ENCODE results near the gene IFIT5. TPM values are rescaled to one million over a fixed set of nuclear protein-coding genes. Genes with fewer than 3 reads are reported as not detected.
"Not testable (repeated sequence)": the region's sequence is repeated elsewhere in the genome, so short reads cannot be mapped to it uniquely, and the experiment has no call there.

The IFIT5 gene
- total RNA-seq, 1 donor from 2014 or later: 17.4 TPM

DNA sequence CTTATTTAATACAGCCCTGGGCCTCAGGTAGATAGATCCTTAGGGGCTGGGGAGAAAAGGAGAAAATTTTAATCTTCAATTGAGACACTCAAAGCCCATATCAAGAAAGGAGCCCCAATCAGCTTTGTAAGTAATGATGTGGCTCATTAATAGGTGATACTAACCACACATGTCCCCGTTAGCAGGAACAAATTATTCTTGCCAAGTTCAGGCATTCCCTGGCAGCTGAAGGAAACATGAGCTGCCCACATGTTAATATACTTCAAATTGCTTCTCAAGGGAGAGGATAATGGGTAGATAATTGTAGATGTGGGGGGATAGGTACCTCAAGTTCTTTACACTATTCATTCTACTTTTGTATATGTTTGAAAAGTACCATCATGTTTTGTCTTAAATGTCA, 14.5 kb downstream of the IFIT5 start:
- DNase-seq (ENCODE audit: low spot score): no peak

GRCh38 chr10:89431977-89432376, 17.6 kb downstream of the IFIT5 start:
- no peak for DNase-seq (ENCODE audit: low spot score)

DNA sequence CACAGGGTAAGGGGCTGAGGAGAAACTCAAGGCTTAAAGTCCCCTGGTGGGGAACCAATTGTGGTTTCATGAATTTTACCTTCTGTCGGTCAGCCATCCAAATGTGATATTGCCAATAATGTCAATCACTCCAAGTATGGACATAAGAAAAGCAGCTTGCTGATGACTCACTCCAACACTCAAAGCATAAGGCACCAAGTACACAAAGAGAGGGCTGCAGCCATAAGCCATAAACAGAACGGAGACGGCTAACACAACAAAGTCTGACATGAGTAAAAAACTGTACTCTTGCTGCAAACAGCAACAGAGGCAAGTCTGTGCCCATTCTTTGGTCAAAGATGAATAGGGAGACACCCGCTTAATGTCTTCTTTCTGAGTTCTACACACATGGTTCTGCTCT, 24.2 kb downstream of the IFIT5 start:
- DNase-seq (ENCODE audit: low spot score): no peak

DNA sequence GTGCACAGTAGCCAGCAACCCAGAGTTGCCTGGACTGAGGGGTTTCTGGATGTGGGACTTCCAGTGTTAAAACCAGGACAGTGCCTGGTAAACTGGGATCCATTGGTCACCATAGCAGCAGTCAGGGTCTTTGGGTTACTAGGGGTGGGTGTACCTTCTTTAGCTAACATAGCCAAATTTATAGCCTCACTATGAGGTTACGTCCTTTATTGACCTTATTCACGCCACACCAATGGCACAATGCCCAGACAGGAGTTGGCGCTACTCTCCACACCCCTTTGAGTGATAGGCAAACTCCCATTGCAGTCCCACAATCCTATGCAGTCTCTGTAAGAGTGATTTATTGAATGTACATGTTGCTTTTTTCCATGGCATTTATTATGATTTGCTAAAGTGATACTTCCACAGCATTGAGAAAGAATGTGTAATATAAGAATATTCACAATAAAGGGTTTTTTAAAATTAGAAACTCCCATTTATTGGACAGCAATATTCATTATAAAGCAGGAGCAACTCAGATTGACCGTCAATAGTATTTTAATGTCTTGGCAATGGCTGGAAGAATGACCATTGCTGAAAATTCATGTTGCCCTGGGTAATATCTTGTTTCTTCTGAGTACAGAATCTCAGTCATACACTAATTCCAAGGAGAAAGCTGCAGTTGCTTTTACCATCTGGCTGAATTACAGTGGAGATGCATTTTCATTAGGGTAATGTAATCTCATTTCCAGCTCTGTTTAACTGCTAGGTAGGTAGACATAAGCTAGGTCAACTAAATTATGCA, 26.1 kb downstream of the IFIT5 start:
- DNase-seq (ENCODE audit: low spot score): no peak

- no peak for DNase-seq (ENCODE audit: low spot score)
These were observed 27.9 kb downstream of the IFIT5 start for GRCh38 chr10:89442289-89442688.

DNA sequence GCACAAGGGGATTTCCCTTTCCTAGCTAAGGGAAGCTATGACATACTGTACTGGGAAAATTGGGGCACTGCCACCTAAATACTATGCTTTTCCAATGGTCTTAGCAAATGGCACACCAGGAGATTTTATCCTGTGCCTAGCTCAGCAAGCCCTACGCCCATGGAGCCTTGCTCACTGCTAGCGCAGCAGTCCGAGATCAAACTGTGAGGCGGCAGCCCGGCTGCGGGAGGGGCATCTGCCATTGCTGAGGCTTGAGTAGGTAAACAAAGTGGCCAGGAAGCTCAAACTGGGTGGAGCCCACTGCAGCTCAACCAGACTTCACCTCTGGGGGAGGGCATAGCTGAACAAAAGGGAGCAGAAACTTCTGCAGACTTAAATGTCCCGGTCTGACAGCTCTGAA, 30.5 kb downstream of the IFIT5 start:
- not testable (repeated sequence) for DNase-seq (ENCODE audit: low spot score)

GRCh38 chr10:89450901-89451300, 36.5 kb downstream of the IFIT5 start:
- DNase-seq (ENCODE audit: low spot score): no peak

GRCh38 chr10:89452193-89452592, 37.8 kb downstream of the IFIT5 start:
- no peak for DNase-seq (ENCODE audit: low spot score)

GRCh38 chr10:89454561-89455347, 40.4 kb downstream of the IFIT5 start:
- no peak for DNase-seq (ENCODE audit: low spot score)

- no peak for DNase-seq (ENCODE audit: low spot score)
These were observed 43.9 kb downstream of the IFIT5 start for GRCh38 chr10:89458291-89458690.

- DNase-seq (ENCODE audit: low spot score): no peak
These were observed 44.4 kb downstream of the IFIT5 start for GRCh38 chr10:89458784-89459183.

DNA sequence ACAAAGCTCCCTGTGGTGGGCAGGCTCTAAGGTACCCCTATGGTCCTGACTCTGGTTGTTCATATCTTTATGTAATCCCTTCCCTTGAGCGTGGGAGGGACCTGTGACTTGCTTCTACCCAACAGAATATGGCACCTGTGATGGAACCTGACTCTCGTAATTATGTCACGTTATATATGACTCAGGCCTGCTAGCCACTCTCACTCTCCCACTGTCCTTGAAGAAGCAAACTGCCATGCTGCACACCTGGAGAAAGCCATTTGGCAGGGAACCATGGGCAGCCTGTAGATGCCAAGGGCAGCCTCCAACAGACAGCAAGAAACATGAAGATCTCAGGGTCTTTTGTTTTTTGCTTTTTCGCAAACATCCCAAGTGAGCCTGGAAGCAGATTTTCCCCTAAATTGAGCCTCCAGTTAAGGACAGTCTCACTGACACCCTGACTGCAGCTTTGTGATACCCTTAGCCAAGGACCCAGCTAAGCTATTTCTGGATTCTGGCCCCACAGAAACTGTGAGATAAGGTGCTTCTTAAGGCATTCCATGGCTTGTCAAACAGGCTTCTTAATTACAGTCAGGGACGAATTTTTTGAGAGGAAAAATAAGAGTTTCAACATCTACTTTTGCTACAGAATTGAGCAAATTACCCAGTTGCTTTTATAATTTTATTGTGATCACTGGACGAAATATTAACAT, 49.6 kb downstream of the IFIT5 start:
- DNase-seq (ENCODE audit: low spot score): no peak

GRCh38 chr10:89465196-89465595, 50.8 kb downstream of the IFIT5 start:
- DNase-seq (ENCODE audit: low spot score): no peak

DNA sequence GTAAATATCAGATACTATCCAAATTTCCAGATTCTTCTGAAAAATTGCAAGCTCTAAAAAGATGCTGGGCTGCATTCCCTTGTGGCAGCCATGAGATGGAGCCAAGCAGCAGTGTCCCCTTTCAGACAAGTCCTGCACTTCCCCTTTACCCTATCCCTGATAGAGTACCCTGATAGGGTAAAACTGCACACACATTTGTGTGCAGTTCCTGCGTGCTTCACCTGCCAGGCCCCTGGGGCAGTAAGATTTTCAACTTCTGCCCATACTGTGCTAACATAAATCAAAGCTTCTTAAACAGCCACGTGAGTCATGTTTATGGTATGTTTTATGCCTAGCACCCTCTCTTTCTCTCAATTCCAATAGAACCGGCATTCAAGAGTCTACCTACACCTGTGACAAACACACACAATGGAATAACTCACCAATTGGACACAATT, 52.2 kb downstream of the IFIT5 start:
- no peak for DNase-seq (ENCODE audit: low spot score)

DNA sequence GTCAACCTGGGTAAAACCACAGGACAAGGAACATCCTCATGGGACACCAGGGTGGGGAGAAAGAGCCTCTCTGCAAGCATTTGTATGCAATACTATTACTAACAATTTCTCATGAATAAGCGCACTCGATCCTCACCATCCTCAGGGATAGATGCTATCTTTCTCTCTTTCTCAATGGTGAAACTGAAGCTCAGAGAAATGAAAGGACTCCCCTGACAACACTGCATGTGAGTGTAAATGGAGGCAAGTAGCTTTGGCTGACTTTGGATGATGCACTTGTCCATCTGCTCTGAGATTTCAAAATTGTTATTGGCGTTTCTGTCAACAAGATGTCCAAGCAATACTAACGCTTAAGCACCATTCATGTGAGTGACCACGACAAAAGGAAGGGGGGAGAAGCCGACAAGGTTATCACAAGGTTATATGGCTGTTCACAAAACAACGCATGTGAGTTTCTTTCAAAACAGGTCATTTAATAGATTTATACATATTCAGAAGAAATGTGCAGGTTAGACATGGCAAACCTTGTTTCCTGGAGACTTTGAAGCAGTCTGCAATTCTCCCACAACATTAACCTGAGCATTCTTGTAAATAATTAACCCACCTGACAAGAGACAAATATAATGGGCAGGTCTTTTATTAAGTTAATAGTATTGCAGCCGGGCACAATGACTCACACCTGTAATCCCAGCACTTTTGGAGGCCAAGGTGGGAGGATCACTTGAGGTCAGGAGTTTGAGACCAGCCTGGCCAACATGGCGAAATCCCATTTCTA, 54.0 kb downstream of the IFIT5 start:
- no peak for DNase-seq (ENCODE audit: low spot score)

DNA sequence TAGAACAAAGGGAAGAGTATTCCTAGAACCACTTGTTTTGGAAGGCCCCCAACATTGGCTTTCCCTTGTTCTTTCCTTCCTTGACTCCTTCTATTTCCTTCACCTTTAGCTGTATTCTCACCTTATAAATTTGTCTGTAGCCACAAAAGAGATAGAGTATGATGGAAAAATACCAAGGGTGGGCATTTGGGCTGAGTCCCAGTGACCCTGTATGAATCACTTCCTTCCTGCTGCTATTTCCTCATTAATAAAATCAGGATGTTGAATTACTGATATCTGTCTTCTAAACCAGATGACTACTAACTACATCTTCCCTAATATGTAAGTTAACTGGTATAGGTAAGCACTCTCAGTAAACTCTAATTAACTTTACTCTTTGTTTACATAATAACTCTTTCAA, 55.1 kb downstream of the IFIT5 start:
- no peak for DNase-seq (ENCODE audit: low spot score)

Other genes starting within 250 kb of the IFIT5 start
- gene CH25H, start 207.3 kb upstream of the IFIT5 start, total RNA-seq: 3.6 TPM
- gene LIPA, start 162.8 kb upstream of the IFIT5 start, total RNA-seq: 55.7 TPM
- gene IFIT2, start 112.5 kb upstream of the IFIT5 start, total RNA-seq: 4.0 TPM
- 10.2 TPM for gene IFIT3, start 86.6 kb upstream of the IFIT5 start, total RNA-seq
- not detected for gene IFIT1B, start 36.5 kb upstream of the IFIT5 start, total RNA-seq
- 4.1 TPM for gene IFIT1, start 21.9 kb upstream of the IFIT5 start, total RNA-seq
- 0.08 TPM for gene SLC16A12, start 121.0 kb downstream of the IFIT5 start, total RNA-seq
- gene PANK1, start 230.7 kb downstream of the IFIT5 start, total RNA-seq: 4.8 TPM

All from ureter (tissue), 1 donor.